Loucy (cell line): Measurements from ENCODE around the gene LKAAEAR1.
"Not testable (repeated sequence)": the region's sequence is repeated elsewhere in the genome, so short reads cannot be mapped to it uniquely, and the experiment has no call there.

ENCODE experiments used
- EZH2phosphoT487 ChIP-seq: fragments of 200-600 bp; IDR thresholded peaks from 2 replicates; pipeline ENCODE4 v1.6.1; 2018; ENCODE audit warnings: antibody characterized with exemption, mild to moderate bottlenecking, moderate library complexity, borderline replicate concordance
- TF ChIP-seq, protein P1 (sequence below): fragments of 200-600 bp; sonication (generic); conservative IDR thresholded peaks from 2 replicates; pipeline ENCODE4 v1.5.1; 2014; ENCODE audit warnings: mild to moderate bottlenecking, antibody characterized with exemption, low read length

DNA sequence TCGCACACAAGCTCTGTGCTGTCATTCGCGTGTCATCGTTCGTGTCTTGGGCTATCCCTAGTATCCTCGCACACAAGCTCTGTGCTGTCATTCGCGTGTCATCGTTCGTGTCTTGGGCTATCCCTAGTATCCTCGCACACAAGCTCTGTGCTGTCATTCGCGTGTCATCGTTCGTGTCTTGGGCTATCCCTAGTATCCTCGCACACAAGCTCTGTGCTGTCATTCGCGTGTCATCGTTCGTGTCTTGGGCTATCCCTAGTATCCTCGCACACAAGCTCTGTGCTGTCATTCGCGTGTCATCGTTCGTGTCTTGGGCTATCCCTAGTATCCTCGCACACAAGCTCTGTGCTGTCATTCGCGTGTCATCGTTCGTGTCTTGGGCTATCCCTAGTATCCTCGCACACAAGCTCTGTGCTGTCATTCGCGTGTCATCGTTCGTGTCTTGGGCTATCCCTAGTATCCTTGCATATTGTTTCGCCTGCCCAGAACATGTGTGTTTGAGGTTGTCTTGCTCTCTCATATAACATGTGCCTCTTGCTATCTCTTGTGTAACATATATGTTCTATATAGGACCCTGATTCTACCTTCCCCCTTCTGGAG, 3.1 kb upstream of the LKAAEAR1 start:
- TF ChIP-seq, protein P1, sequence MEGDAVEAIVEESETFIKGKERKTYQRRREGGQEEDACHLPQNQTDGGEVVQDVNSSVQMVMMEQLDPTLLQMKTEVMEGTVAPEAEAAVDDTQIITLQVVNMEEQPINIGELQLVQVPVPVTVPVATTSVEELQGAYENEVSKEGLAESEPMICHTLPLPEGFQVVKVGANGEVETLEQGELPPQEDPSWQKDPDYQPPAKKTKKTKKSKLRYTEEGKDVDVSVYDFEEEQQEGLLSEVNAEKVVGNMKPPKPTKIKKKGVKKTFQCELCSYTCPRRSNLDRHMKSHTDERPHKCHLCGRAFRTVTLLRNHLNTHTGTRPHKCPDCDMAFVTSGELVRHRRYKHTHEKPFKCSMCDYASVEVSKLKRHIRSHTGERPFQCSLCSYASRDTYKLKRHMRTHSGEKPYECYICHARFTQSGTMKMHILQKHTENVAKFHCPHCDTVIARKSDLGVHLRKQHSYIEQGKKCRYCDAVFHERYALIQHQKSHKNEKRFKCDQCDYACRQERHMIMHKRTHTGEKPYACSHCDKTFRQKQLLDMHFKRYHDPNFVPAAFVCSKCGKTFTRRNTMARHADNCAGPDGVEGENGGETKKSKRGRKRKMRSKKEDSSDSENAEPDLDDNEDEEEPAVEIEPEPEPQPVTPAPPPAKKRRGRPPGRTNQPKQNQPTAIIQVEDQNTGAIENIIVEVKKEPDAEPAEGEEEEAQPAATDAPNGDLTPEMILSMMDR = not testable (repeated sequence)
- not testable (repeated sequence) for TF ChIP-seq EZH2phosphoT487
